GM13977 (cell line): ENCODE measurements around the gene TTLL6.

ENCODE experiments used
- DNase-seq: peaks from one replicate; pipeline ENCODE4 v3.0.0; 2012; ENCODE audit warnings: low spot score
- CTCF ChIP-seq: IDR thresholded peaks from 2 replicates; pipeline ENCODE4 v1.5.1; 2012; ENCODE audit warnings: mild to moderate bottlenecking, control low read depth; ENCODE audit not compliant: insufficient read depth; ENCODE audit errors: extremely low read depth, missing control alignments
- in situ Hi-C: fragments of 300-500 bp; cut with MboI; formaldehyde crosslinking; loops from one replicate; pipeline ENCODE4 v1.12.0; 2022; ENCODE audit warnings: low sequenced_read_pairs, low pct_unique_long_range_greater_than_20kb, mixed read lengths, inconsistent platforms; ENCODE audit not compliant: unreplicated experiment

TTLL6 gene

GRCh38 chr17:48790607-48791127, 26.4 kb downstream of the TTLL6 start:
- no peak for DNase-seq
- no peak for TF ChIP-seq CTCF
- in situ Hi-C loops, result no loop called here

- no peak for TF ChIP-seq CTCF
- in situ Hi-C loops, result no loop called here
- no peak for DNase-seq
These were observed 29.2 kb downstream of the TTLL6 start for GRCh38 chr17:48787828-48788227.

GRCh38 chr17:48779421-48779820, 37.6 kb downstream of the TTLL6 start:
- in situ Hi-C loops, result no loop called here
- no peak for DNase-seq
- TF ChIP-seq CTCF, result no peak

GRCh38 chr17:48776602-48777001, 40.4 kb downstream of the TTLL6 start:
- in situ Hi-C loops, result no loop called here
- no peak for TF ChIP-seq CTCF

GRCh38 chr17:48773245-48773644, 43.8 kb downstream of the TTLL6 start:
- TF ChIP-seq CTCF, result no peak
- DNase-seq, result no peak
- in situ Hi-C loops, result no loop called here

More at GRCh38 chr17:48776602-48777001, 40.4 kb downstream of the TTLL6 start:
- DNase-seq, result no peak

- in situ Hi-C loops, result no loop called here
- no peak for TF ChIP-seq CTCF
- DNase-seq, result no peak
These were observed 46.1 kb downstream of the TTLL6 start for GRCh38 chr17:48770954-48771353.
